COLO829 (cell line): ENCODE measurements around the gene CD247.

ENCODE experiments used
- DNase-seq: peaks from one replicate; pipeline ENCODE4 v3.0.0; 2012; ENCODE audit warnings: low spot score

Gene CD247

GRCh38 chr1:167542109-167543032 is 24.0 kb upstream of the CD247 start:
- no peak for DNase-seq

- DNase-seq = no peak
These were observed 23.3 kb upstream of the CD247 start for GRCh38 chr1:167541610-167542009.

GRCh38 chr1:167541003-167541402 is 22.7 kb upstream of the CD247 start:
- no peak for DNase-seq

GRCh38 chr1:167538657-167539056 is 20.3 kb upstream of the CD247 start:
- DNase-seq = no peak

- DNase-seq = peak; percentile 93
These were observed 15.5 kb upstream of the CD247 start for GRCh38 chr1:167533851-167534300.

GRCh38 chr1:167532964-167533824 is 14.9 kb upstream of the CD247 start:
- no peak for DNase-seq

- DNase-seq = no peak
These were observed 14.0 kb upstream of the CD247 start for GRCh38 chr1:167532375-167532774.

- no peak for DNase-seq
These were observed 11.6 kb upstream of the CD247 start for GRCh38 chr1:167529829-167530474.

- no peak for DNase-seq
These were observed 9.9 kb upstream of the CD247 start for GRCh38 chr1:167528057-167528728.

GRCh38 chr1:167526667-167527383 is 8.5 kb upstream of the CD247 start:
- no peak for DNase-seq

GRCh38 chr1:167524651-167525050 is 6.3 kb upstream of the CD247 start:
- no peak for DNase-seq

GRCh38 chr1:167522246-167522645 is 3.9 kb upstream of the CD247 start:
- no peak for DNase-seq

- DNase-seq = no peak
These were observed 2.4 kb upstream of the CD247 start for GRCh38 chr1:167520711-167521206.

GRCh38 chr1:167517535-167518330 is 596 bp downstream of the CD247 start:
- DNase-seq = no peak

- DNase-seq = no peak
These were observed 1.6 kb downstream of the CD247 start for GRCh38 chr1:167516404-167517388.

- no peak for DNase-seq
These were observed 2.4 kb downstream of the CD247 start for GRCh38 chr1:167515893-167516321.

GRCh38 chr1:167515461-167515860 is 2.9 kb downstream of the CD247 start:
- DNase-seq = no peak

- DNase-seq = no peak
These were observed 4.0 kb downstream of the CD247 start for GRCh38 chr1:167514288-167514687.
